Measurements from ENCODE around the gene BTBD2.

DNA sequence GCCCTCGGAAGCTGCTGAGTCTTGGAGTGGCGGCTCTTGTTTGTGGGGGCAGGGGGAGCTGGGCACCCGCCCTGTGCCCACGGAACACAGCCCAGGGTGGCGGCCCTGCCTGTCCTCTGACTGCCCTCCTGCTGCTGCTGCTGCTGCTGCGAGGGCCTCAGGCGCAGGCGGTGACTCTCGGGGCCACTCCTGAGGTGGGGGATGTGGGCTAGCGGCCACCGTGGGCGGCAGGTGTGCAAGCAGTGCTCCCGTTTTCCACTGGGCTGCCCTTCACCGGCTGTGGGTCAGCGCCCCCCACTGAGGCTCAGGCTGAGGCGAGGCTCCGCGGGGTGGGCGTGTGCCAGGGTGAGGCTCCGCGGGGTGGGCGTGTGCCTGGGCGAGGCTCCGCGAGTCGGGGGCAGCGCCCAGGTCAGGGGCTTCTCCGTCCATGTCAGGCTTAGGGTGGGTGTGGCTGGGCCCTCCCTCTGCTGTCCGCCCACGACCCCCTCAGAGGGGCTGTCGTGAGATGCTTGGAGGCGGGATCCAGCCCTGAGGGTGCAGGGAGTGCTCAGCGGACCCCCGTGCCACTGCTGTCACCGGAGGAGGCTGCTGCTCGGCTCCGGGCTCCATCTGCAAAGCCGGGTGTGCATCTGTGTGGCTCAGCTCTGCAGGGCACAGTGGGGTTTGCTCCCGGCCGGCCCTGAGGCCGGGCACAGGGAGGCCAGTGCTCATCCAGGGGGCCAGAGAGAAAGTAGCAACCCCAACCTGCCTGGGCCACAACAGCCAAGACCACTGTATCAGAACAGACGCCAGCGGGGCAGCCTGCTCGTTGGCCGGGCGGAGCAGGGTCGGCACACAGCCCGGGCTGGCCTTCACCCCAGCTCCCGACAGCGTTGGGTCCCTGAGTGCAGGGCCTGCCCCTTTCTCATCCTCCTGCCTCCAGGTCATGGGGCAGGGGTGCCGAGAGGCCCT lies 60.1 kb downstream of the BTBD2 start:
- TF ChIP-seq, protein P1, sequence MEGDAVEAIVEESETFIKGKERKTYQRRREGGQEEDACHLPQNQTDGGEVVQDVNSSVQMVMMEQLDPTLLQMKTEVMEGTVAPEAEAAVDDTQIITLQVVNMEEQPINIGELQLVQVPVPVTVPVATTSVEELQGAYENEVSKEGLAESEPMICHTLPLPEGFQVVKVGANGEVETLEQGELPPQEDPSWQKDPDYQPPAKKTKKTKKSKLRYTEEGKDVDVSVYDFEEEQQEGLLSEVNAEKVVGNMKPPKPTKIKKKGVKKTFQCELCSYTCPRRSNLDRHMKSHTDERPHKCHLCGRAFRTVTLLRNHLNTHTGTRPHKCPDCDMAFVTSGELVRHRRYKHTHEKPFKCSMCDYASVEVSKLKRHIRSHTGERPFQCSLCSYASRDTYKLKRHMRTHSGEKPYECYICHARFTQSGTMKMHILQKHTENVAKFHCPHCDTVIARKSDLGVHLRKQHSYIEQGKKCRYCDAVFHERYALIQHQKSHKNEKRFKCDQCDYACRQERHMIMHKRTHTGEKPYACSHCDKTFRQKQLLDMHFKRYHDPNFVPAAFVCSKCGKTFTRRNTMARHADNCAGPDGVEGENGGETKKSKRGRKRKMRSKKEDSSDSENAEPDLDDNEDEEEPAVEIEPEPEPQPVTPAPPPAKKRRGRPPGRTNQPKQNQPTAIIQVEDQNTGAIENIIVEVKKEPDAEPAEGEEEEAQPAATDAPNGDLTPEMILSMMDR (optimal IDR thresholded peaks at IDR 0.05 in 1 of 3, IDR thresholded peaks at IDR 0.05 in 1 of 3, conservative IDR thresholded peaks at IDR 0.05 in 1 of 3; ENCODE audit: extremely low read depth in 1 of 3, insufficient read depth in 2 of 3, low read length in 3 of 3) = no peak
- TF ChIP-seq EZH2 (IDR thresholded peaks at IDR 0.05; ENCODE audit: low read length) = no peak
